ENCODE data around the gene HDAC4.

HDAC4 gene

DNA sequence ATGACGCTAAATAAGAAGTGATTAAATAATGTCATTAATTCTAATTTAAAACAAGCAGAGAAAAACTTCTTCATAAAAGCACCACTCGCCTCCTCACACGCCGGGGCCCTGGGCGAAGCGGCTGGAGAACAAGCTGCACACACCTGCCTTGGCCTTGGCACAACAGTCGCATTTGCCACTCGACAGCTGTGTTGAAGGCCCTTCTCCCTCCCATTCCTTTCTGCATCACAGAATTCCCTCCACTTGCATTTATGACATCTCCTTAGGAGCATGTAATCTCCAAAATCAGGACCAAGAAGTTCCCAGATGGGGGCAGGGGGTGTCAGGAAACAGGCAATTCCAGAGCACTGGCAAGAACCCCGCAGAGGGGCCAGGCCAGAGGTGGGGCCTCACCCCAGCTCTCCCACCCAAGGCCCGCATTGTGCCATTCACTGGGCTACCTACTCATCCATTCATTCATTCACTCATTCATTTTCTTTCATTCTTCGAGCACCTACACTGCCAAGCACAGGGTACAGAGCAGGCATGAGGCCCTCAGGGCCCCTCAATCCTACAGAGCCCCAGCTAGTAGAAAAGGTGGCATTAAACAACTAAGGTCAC, 6.4 kb downstream of the HDAC4 start:
- TF ChIP-seq LEF1 (IDR thresholded peaks at IDR 0.05; ENCODE audit: borderline replicate concordance) (no peak), HDGF (IDR thresholded peaks at IDR 0.05; ENCODE audit: borderline replicate concordance) (no peak), TARDBP (IDR thresholded peaks at IDR 0.05) (no peak), L3MBTL2 (conservative IDR thresholded peaks at IDR 0.05) (no peak), ELF4 (IDR thresholded peaks at IDR 0.05) (no peak), FOXK2 (IDR thresholded peaks at IDR 0.05) (no peak), BHLHE40 (IDR thresholded peaks at IDR 0.05; ENCODE audit: borderline replicate concordance) (no peak), FOXM1 (IDR thresholded peaks at IDR 0.05; ENCODE audit: borderline replicate concordance) (no peak), ZNF384 (IDR thresholded peaks at IDR 0.05) (no peak), ARNT (IDR thresholded peaks at IDR 0.05) (no peak), SUZ12 (IDR thresholded peaks at IDR 0.05) (no peak)
- TF ChIP-seq, protein P1, sequence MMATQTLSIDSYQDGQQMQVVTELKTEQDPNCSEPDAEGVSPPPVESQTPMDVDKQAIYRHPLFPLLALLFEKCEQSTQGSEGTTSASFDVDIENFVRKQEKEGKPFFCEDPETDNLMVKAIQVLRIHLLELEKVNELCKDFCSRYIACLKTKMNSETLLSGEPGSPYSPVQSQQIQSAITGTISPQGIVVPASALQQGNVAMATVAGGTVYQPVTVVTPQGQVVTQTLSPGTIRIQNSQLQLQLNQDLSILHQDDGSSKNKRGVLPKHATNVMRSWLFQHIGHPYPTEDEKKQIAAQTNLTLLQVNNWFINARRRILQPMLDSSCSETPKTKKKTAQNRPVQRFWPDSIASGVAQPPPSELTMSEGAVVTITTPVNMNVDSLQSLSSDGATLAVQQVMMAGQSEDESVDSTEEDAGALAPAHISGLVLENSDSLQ (IDR thresholded peaks at IDR 0.05) = no peak
- ChIA-PET POLR2A (no interaction called here), CTCF (no interaction called here)
- no peak for DNase-seq (ENCODE audit: extremely low spot score)

DNA sequence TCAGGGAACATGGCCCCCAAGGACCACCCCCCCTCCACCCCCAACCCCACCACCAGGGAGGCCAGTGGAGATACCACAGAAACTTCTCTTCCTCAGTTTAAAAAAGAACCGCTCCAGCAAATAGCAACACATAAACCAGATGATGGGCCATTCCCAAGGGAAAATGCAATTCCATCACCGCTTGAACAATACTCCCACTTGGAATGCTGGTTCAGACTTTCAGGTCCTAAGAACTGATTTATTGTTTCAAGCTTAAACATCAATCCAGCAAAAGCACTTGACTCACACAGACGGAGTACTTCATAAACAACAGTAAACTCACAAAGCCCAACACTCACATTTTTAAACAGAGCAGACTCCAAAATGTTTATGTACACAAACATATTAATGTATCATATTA, 6.9 kb downstream of the HDAC4 start:
- ChIA-PET POLR2A (no interaction called here), CTCF (no interaction called here)
- TF ChIP-seq SUZ12 (IDR thresholded peaks at IDR 0.05) = no peak
- TF ChIP-seq FOXA1 (IDR thresholded peaks at IDR 0.05) = no peak
- TF ChIP-seq BHLHE40 (IDR thresholded peaks at IDR 0.05; ENCODE audit: borderline replicate concordance) = no peak
- no peak for TF ChIP-seq HDGF (IDR thresholded peaks at IDR 0.05; ENCODE audit: borderline replicate concordance)
- TF ChIP-seq, protein P1 (IDR thresholded peaks at IDR 0.05) = no peak
- TF ChIP-seq SP1 (IDR thresholded peaks at IDR 0.05) = no peak
- TF ChIP-seq TARDBP (IDR thresholded peaks at IDR 0.05) = no peak
- no peak for TF ChIP-seq FOXK2 (IDR thresholded peaks at IDR 0.05)
- TF ChIP-seq LEF1 (IDR thresholded peaks at IDR 0.05; ENCODE audit: borderline replicate concordance) = no peak
- TF ChIP-seq L3MBTL2 (conservative IDR thresholded peaks at IDR 0.05) = no peak
- TF ChIP-seq ARNT (IDR thresholded peaks at IDR 0.05) = no peak
- no peak for TF ChIP-seq NFRKB (IDR thresholded peaks at IDR 0.05)
- TF ChIP-seq ZNF384 (IDR thresholded peaks at IDR 0.05) = no peak
- no peak for TF ChIP-seq ELF4 (IDR thresholded peaks at IDR 0.05)
- TF ChIP-seq CTBP1 (IDR thresholded peaks at IDR 0.05; ENCODE audit: borderline replicate concordance) = no peak
- no peak for TF ChIP-seq FOXM1 (IDR thresholded peaks at IDR 0.05; ENCODE audit: borderline replicate concordance)
- no peak for DNase-seq (ENCODE audit: extremely low spot score)

DNA sequence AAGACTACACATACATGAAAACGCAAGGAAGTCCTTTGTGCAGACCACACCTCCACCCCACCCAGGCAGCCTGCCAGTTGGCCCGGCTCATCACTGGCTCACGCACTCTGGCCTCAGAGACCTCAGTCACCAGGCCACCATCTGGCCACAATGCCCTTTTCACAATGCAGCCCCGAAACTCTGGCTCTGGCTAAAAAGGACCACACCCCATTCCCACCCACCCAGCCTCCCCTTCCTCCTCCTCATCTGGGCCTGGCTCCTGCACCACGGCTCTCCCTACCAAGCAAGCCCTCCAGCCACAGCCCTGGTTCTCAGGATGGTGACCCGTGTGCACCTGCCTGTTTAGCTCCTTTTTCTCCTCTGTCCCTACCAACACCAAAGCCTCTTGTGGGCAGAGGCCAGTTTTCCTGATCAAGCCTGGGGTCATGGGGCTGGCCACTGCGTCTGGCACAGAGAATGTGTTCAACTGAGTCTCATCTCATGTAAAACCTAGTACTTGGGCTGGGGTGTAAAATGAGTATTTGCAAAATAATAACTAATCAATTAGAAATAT, 7.4 kb downstream of the HDAC4 start:
- CTCF ChIA-PET = no interaction called here
- DNase-seq (ENCODE audit: extremely low spot score) = no peak
- TF ChIP-seq HDGF (IDR thresholded peaks at IDR 0.05; ENCODE audit: borderline replicate concordance) = no peak
- TF ChIP-seq TARDBP (IDR thresholded peaks at IDR 0.05) = no peak
- TF ChIP-seq BHLHE40 (IDR thresholded peaks at IDR 0.05; ENCODE audit: borderline replicate concordance) = no peak
- no peak for TF ChIP-seq ZNF384 (IDR thresholded peaks at IDR 0.05)
- TF ChIP-seq SP1 (IDR thresholded peaks at IDR 0.05) = no peak
- no peak for TF ChIP-seq NFRKB (IDR thresholded peaks at IDR 0.05)
- POLR2A ChIA-PET = no interaction called here

DNA sequence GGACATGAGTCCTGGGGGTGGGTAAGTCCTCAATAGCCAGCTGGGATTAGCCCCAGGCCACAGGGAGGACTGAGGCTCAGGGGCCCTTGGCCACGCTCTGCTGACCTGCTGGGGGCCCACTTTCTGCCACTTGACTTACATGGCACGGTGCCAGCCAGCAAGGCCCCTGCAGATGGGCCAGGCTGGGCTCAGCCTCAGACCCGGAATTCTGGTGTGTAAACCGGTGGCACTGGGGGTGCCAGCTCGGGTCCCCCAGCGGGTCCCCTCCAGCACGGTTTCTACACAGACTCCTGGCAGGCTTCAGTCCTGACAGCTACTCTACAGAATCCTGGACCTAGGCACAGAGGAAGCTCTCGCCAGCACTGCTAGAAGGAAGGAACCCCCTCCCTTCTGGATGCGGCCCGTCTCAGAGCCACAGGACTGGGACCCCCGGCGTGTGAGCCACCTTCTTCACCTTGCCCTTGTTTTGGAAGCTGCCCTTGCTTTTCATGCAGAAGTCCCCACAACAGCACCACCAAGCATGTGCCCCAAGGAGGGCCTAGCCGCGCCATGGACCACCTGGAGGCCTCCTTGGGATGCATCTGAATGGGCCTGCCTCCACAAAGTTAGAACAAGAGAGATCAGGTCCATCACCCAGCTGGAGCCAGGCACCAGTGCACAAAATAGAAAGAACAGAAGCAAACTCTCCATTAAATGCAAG, 8.0 kb downstream of the HDAC4 start:
- ChIA-PET CTCF (no interaction called here), POLR2A (no interaction called here)
- DNase-seq (ENCODE audit: extremely low spot score) = no peak
- no peak for TF ChIP-seq LEF1 (IDR thresholded peaks at IDR 0.05; ENCODE audit: borderline replicate concordance)
- no peak for TF ChIP-seq ZNF384 (IDR thresholded peaks at IDR 0.05)
- no peak for TF ChIP-seq CTBP1 (IDR thresholded peaks at IDR 0.05; ENCODE audit: borderline replicate concordance)
- no peak for TF ChIP-seq NFRKB (IDR thresholded peaks at IDR 0.05)
- no peak for TF ChIP-seq HDGF (IDR thresholded peaks at IDR 0.05; ENCODE audit: borderline replicate concordance)
- no peak for TF ChIP-seq SP1 (IDR thresholded peaks at IDR 0.05)
- TF ChIP-seq, protein P1 (IDR thresholded peaks at IDR 0.05) = no peak
- no peak for TF ChIP-seq SUZ12 (IDR thresholded peaks at IDR 0.05)
- no peak for TF ChIP-seq FOXM1 (IDR thresholded peaks at IDR 0.05; ENCODE audit: borderline replicate concordance)
- no peak for TF ChIP-seq FOXK2 (IDR thresholded peaks at IDR 0.05)
- TF ChIP-seq ELF4 (IDR thresholded peaks at IDR 0.05) = no peak
- no peak for TF ChIP-seq ARNT (IDR thresholded peaks at IDR 0.05)
- TF ChIP-seq BHLHE40 (IDR thresholded peaks at IDR 0.05; ENCODE audit: borderline replicate concordance) = no peak
- TF ChIP-seq TARDBP (IDR thresholded peaks at IDR 0.05) = no peak
- TF ChIP-seq L3MBTL2 (conservative IDR thresholded peaks at IDR 0.05) = no peak
- no peak for TF ChIP-seq FOXA1 (IDR thresholded peaks at IDR 0.05)

DNA sequence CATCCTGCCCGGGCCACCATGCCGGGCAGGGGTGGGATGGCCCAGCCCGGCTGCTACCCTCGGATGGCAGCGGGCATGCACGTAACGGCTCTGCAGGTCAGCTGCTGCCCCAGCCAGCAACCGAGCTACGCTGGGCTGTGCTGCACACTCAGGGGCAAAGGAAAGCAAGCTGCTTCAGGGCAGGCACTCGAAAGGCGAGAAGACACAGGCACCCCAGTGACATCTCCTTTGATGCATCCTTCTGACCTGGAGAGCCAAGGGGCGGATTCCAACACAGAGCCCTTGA, 8.8 kb downstream of the HDAC4 start:
- TF ChIP-seq ELF4 (IDR thresholded peaks at IDR 0.05) (no peak), HDGF (IDR thresholded peaks at IDR 0.05; ENCODE audit: borderline replicate concordance) (no peak), BHLHE40 (IDR thresholded peaks at IDR 0.05; ENCODE audit: borderline replicate concordance) (no peak), ARNT (IDR thresholded peaks at IDR 0.05) (no peak), FOXA1 (IDR thresholded peaks at IDR 0.05) (no peak)
- TF ChIP-seq, protein P1 (IDR thresholded peaks at IDR 0.05) = no peak
- POLR2A ChIA-PET = no interaction called here

More for the DNA sequence above, 8.8 kb downstream of the HDAC4 start:
- CTCF ChIA-PET = no interaction called here
- DNase-seq (ENCODE audit: extremely low spot score) = no peak

Measured in HEK293T (cell line).